GM21529 (cell line): ENCODE measurements around the gene GTF2F2.

Source experiments
- ATAC-seq: cut with Tn5 transposase; IDR thresholded peaks from one replicate; pipeline ENCODE4 v1.9.1; 2021; ENCODE audit not compliant: unreplicated experiment

GTF2F2 gene

GRCh38 chr13:45119991-45120864 is at the start of gene GTF2F2:
GTF2F2 (plus strand) TSS chr13:45120510; CDS start chr13:45120656, 146 bp downstream.
- peak; percentile 69 for ATAC-seq

- no peak for ATAC-seq
Observed at GRCh38 chr13:45073809-45074208, 46.5 kb upstream of the GTF2F2 start.

GRCh38 chr13:45074721-45075120 is 45.6 kb upstream of the GTF2F2 start:
- no peak for ATAC-seq

- ATAC-seq, result no peak
Observed at GRCh38 chr13:45078003-45078402, 42.3 kb upstream of the GTF2F2 start.

GRCh38 chr13:45082964-45083363 is 37.3 kb upstream of the GTF2F2 start:
- no peak for ATAC-seq

- ATAC-seq, result no peak
Observed at GRCh38 chr13:45084515-45084914, 35.8 kb upstream of the GTF2F2 start.

GRCh38 chr13:45086484-45086883 is 33.8 kb upstream of the GTF2F2 start:
- no peak for ATAC-seq

GRCh38 chr13:45092663-45093062 is 27.6 kb upstream of the GTF2F2 start:
- ATAC-seq, result no peak

GRCh38 chr13:45100573-45101262 is 19.6 kb upstream of the GTF2F2 start:
- ATAC-seq, result no peak

- no peak for ATAC-seq
Observed at GRCh38 chr13:45101327-45102018, 18.8 kb upstream of the GTF2F2 start.

GRCh38 chr13:45102136-45102507 is 18.2 kb upstream of the GTF2F2 start:
- no peak for ATAC-seq

GRCh38 chr13:45103449-45103848 is 16.9 kb upstream of the GTF2F2 start:
- no peak for ATAC-seq

- no peak for ATAC-seq
Observed at GRCh38 chr13:45104261-45104660, 16.0 kb upstream of the GTF2F2 start.

- no peak for ATAC-seq
Observed at GRCh38 chr13:45105895-45106294, 14.4 kb upstream of the GTF2F2 start.

- no peak for ATAC-seq
Observed at GRCh38 chr13:45107539-45107938, 12.8 kb upstream of the GTF2F2 start.

GRCh38 chr13:45108716-45109101 is 11.6 kb upstream of the GTF2F2 start:
- ATAC-seq, result peak; percentile 42

- ATAC-seq, result peak; percentile 70
Observed at GRCh38 chr13:45109102-45109720, 11.1 kb upstream of the GTF2F2 start.

- no peak for ATAC-seq
Observed at GRCh38 chr13:45113233-45114224, 6.8 kb upstream of the GTF2F2 start.

GRCh38 chr13:45119469-45119990 is 780 bp upstream of the GTF2F2 start:
- ATAC-seq, result peak; percentile 28
